Right lobe of liver (tissue), 6 donors: Measurements from ENCODE around the gene EMC9. TPM values are rescaled to one million over a fixed set of nuclear protein-coding genes. Genes with fewer than 3 reads are reported as not detected.

Experiments
- ATAC-seq, 4 donors: fragments of 200-7000 bp; cut with Tn5 transposase; one replicate each; pipeline ENCODE4 v1.9.1; 2020; ENCODE audit warnings: mild to moderate bottlenecking in 4 of 4, moderate library complexity in 4 of 4
- DNase-seq, 3 donors: peaks; one replicate each; pipeline ENCODE4 v3.0.0-alpha.2; 2020
- H3K27ac ChIP-seq, 3 donors: fragments of 200-600 bp; one replicate each; pipeline ENCODE4 v1.8.0; 2022
- H3K27me3 ChIP-seq, 2 donors: fragments of 200-600 bp; one replicate each; pipeline ENCODE4 v1.8.0; 2022
- H3K36me3 ChIP-seq, 4 donors: fragments of 200-600 bp; sonication (generic) in 1 of 4; one replicate each; pipeline versions ENCODE4 v1.5.1 to v1.8.0; 2017 to 2022; ENCODE audit warnings: control low read depth in 1 of 4
- H3K4me1 ChIP-seq, 4 donors: fragments of 200-600 bp; sonication (generic) in 1 of 4; one replicate each; pipeline versions ENCODE4 v1.5.1 to v1.8.0; 2017 to 2022; ENCODE audit warnings: control low read depth in 1 of 4
- H3K4me3 ChIP-seq, 3 donors: fragments of 200-600 bp; one replicate each; pipeline ENCODE4 v1.8.0; 2022
- H3K9me3 ChIP-seq, 4 donors: fragments of 200-600 bp; sonication (generic) in 1 of 4; one replicate each; pipeline versions ENCODE4 v1.5.1 to v1.8.0; 2017 to 2022; ENCODE audit warnings: control low read depth in 1 of 4
- POLR2A ChIP-seq: fragments of 450-650 bp; IDR thresholded peaks from one replicate; pipeline ENCODE4 v1.6.1; 2017; ENCODE audit warnings: antibody characterized with exemption, mild to moderate bottlenecking
- WGBS: methylation state at CpG from one replicate; pipeline ENCODE4 v1.1.6; 2018; ENCODE audit warnings: low coverage, low lambda C conversion rate; ENCODE audit not compliant: insufficient coverage; ENCODE audit errors: missing lambda C conversion rate; 5-methylcytosine and 5-hydroxymethylcytosine counted together
- intact Hi-C, 2 donors: fragments of 100-400 bp; cut with DNase I; formaldehyde crosslinking; loops; one replicate each; pipeline versions ENCODE4 v1.11.2 to v1.14.1; 2022
- total RNA-seq, 6 experiments: library from RNA; depleted of rRNA in 2 of 6; stranded (reverse); fragments of >200 nt in 2 of 6; fragmentation: NEBNext Ultra II Directional in 3 of 6; extraction: Animal tissue kit (Norgen Biotek cat#: 25700) in 3 of 6; gene quantifications; one replicate each; pipeline versions ENCODE4 v1.1.0 to v1.2.4, GENCODE V29; 2016 to 2023
- TF ChIP-seq, protein P1 (sequence below), 4 donors: fragments of 200-600 bp in 3 of 4; fragments of 450-650 bp in 1 of 4; IDR thresholded peaks; one replicate each; pipeline versions ENCODE4 v1.5.1 to v1.8.0; 2016 to 2022; ENCODE audit warnings: antibody characterized with exemption in 4 of 4, mild to moderate bottlenecking in 2 of 4
- donor health status: DM: no; HTN: yes; CAD: no.
- donor health status: DM: no; HTN: no; CAD: no.
- donor health status: DM: no; HTN: no; CAD: no.
- donor health status: DM: no; HTN: yes; CAD: no.
- donor health status: DM: no; HTN: yes; CAD: no.

Gene EMC9
- total RNA-seq, 6 experiments from 2014 or later: 10.2 to 21.4 (median 11.9) TPM

DNA sequence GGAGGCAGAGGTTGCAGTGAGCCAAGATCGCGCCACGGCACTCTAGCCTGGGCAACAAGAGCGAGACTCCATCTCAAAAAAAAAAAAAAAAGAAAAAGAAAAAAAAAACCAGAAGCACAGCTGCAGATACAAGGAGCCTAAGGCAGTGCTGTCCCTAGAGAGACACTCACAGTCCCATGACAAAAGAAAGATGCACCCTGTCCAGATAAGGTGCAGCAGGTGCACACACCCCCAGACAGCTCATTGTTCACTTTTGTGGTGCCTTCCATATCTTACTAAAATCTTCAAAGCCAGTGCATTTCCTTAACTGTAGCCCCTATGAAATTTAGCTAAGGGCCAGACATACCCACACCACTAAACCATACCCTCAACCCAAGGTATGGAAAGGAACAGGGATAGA is 19.0 kb downstream of the EMC9 start:
- DNase-seq: no peak
- 90% methylated on average over 3 of the region's 4 CpGs for WGBS
- no peak overlapping the region for H3K4me3 ChIP-seq
- intact Hi-C loops: no loop called here
- H3K36me3 ChIP-seq: peaks cover 3 to 70% (median 27%) of the 10 kb centered on the region in 4 donors
- no peak overlapping the region for H3K27ac ChIP-seq
- H3K27me3 ChIP-seq: no peaks in the 10 kb centered on the region
- TF ChIP-seq, protein P1, sequence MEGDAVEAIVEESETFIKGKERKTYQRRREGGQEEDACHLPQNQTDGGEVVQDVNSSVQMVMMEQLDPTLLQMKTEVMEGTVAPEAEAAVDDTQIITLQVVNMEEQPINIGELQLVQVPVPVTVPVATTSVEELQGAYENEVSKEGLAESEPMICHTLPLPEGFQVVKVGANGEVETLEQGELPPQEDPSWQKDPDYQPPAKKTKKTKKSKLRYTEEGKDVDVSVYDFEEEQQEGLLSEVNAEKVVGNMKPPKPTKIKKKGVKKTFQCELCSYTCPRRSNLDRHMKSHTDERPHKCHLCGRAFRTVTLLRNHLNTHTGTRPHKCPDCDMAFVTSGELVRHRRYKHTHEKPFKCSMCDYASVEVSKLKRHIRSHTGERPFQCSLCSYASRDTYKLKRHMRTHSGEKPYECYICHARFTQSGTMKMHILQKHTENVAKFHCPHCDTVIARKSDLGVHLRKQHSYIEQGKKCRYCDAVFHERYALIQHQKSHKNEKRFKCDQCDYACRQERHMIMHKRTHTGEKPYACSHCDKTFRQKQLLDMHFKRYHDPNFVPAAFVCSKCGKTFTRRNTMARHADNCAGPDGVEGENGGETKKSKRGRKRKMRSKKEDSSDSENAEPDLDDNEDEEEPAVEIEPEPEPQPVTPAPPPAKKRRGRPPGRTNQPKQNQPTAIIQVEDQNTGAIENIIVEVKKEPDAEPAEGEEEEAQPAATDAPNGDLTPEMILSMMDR (IDR thresholded peaks at IDR 0.05): no peak
- no peak for TF ChIP-seq POLR2A
- no peak for ATAC-seq
- no peaks in the 10 kb centered on the region for H3K9me3 ChIP-seq
- H3K4me1 ChIP-seq: peaks cover 0 to 2% (median under 1%) of the 10 kb centered on the region in 4 donors

DNA sequence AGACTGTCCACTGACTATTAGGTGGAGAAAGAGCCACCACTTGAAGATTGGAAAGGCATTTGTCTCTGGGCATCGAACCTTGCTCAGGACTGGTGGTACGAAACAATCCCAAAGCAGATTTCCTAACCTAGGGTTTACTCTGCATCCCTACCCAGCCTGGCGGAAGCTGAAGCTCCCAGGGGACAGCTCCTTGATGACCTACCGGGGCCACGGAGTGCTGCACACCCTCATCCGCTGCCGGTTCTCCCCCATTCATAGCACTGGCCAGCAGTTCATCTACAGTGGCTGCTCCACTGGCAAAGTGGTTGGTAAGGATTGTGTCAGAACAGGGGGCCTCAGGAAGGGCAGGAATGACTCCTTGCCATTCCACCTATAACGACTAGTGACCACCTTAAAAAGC is 20.2 kb downstream of the EMC9 start:
- H3K4me1 ChIP-seq: peaks cover 0 to 14% (median 4%) of the 10 kb centered on the region in 4 donors
- H3K4me3 ChIP-seq: no peak overlapping the region
- H3K27me3 ChIP-seq: no peaks in the 10 kb centered on the region
- 94% methylated on average over 3 of the region's 8 CpGs for WGBS
- peaks cover 3 to 74% (median 27%) of the 10 kb centered on the region in 4 donors for H3K36me3 ChIP-seq
- no peak overlapping the region for H3K27ac ChIP-seq
- intact Hi-C loops: no loop called here
- H3K9me3 ChIP-seq: no peaks in the 10 kb centered on the region
- ATAC-seq (no peak), DNase-seq (no peak)
- TF ChIP-seq, protein P1 (IDR thresholded peaks at IDR 0.05): no peak
- no peak for TF ChIP-seq POLR2A

DNA sequence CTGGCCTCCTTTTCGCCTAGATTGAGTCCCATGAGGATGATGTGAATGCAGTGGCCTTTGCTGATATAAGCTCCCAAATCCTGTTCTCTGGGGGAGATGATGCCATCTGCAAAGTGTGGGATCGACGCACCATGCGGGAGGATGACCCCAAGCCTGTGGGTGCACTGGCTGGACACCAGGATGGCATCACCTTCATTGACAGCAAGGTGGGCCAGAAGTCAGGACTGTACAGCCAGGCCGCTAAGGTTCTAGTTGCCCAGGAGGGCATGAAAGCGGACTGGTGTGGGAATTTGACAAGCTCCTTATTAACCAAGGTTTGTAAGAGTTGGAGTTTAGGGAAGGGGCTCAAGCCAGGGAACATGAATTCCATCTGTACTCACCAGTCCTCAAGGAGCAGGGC is 21.7 kb downstream of the EMC9 start:
- WGBS: 93% methylated on average over 2 of the region's 6 CpGs
- no peaks in the 10 kb centered on the region for H3K27me3 ChIP-seq
- H3K4me3 ChIP-seq: no peak overlapping the region
- no peaks in the 10 kb centered on the region for H3K9me3 ChIP-seq
- DNase-seq: no peak
- H3K36me3 ChIP-seq: peaks cover 3 to 74% (median 27%) of the 10 kb centered on the region in 4 donors
- H3K4me1 ChIP-seq: peaks cover 0 to 17% (median 4%) of the 10 kb centered on the region in 4 donors
- intact Hi-C loops: no loop called here
- ATAC-seq: no peak
- H3K27ac ChIP-seq: no peak overlapping the region
- TF ChIP-seq POLR2A: no peak
- TF ChIP-seq, protein P1 (IDR thresholded peaks at IDR 0.05): no peak

DNA sequence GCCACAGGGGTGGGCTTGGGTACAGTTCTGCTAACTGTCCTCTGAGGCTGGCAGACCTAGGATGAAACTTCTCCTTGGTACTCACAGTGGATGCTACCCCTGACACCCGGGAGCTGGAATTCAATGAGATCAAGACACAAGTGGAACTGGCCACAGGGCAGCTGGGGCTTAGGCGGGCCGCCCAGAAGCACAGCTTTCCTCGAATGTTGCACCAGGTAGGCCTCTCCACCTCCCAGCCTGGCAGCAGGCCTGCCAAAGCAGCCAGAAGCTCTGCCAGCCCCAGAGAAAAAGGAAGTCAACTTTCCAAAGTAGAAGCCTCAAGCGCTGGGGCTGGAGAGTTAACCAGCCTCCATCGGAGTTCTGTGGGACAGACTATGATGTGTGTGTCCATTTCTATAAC is 24.2 kb downstream of the EMC9 start:
- TF ChIP-seq POLR2A: no peak
- TF ChIP-seq, protein P1 (IDR thresholded peaks at IDR 0.05): no peak
- H3K9me3 ChIP-seq: no peaks in the 10 kb centered on the region
- H3K27ac ChIP-seq: peak overlapping the region in 1 of 3 donors; percentile 100
- 23% methylated on average over 3 of the region's 6 CpGs for WGBS
- peaks cover 0 to 22% (median 6%) of the 10 kb centered on the region in 4 donors for H3K4me1 ChIP-seq
- no peaks in the 10 kb centered on the region for H3K27me3 ChIP-seq
- ATAC-seq (no peak), DNase-seq (peak; percentile 59 to 84 (median 80))
- H3K4me3 ChIP-seq: peak overlapping the region in 2 of 3 donors; percentile 82
- intact Hi-C loops: no loop called here
- H3K36me3 ChIP-seq: peaks cover 3 to 52% (median 21%) of the 10 kb centered on the region in 4 donors
